Esophagus muscularis mucosa (tissue), 4 donors: ENCODE results near the gene DAPK1. TPM values are rescaled to one million over a fixed set of nuclear protein-coding genes. Genes with fewer than 3 reads are reported as not detected.

Experiments
- DNase-seq: peaks from one replicate; pipeline ENCODE4 v3.0.0-alpha.2; 2017; ENCODE audit errors: extremely low spot score
- H3K27ac ChIP-seq, 4 donors: fragments of 200-600 bp; sonication (generic); replicated peaks in 1 of 4; 1 replicate in 3 of 4; 2 replicates in 1 of 4; pipeline ENCODE4 v1.5.1; 2016 to 2019; ENCODE audit warnings: mild to moderate bottlenecking in 1 of 4
- H3K27me3 ChIP-seq, 4 donors: fragments of 200-600 bp; sonication (generic); one replicate each; pipeline versions ENCODE4 v1.5.1 to v1.6.0; 2016 to 2019
- H3K36me3 ChIP-seq, 4 donors: fragments of 200-600 bp; sonication (generic); one replicate each; pipeline ENCODE4 v1.5.1; 2016 to 2019
- H3K4me1 ChIP-seq, 4 donors: fragments of 200-600 bp; sonication (generic); one replicate each; pipeline ENCODE4 v1.5.1; 2016 to 2019
- H3K4me3 ChIP-seq, 4 donors: fragments of 200-600 bp; sonication (generic); 1 replicate in 2 of 4; 2 replicates in 2 of 4; pipeline ENCODE4 v1.5.1; 2016 to 2019; ENCODE audit warnings: mild to moderate bottlenecking in 4 of 4, moderate library complexity in 1 of 4
- H3K9me3 ChIP-seq, 4 donors: fragments of 200-600 bp; sonication (generic); 1 replicate in 3 of 4; 2 replicates in 1 of 4; pipeline ENCODE4 v1.5.1; 2016 to 2019
- CTCF ChIP-seq, 3 experiments: fragments of 200-600 bp in 2 of 3; fragments of 450-650 bp in 1 of 3; sonication (generic) in 2 of 3; IDR thresholded peaks; one replicate each; pipeline ENCODE4 v1.5.1; 2017 to 2019; ENCODE audit warnings: antibody characterized with exemption in 3 of 3, mild to moderate bottlenecking in 2 of 3, moderate library complexity in 1 of 3
- EP300 ChIP-seq: sonication (generic); formaldehyde crosslinking; IDR thresholded peaks from one replicate; pipeline ENCODE4 v1.6.1; 2017; ENCODE audit warnings: antibody characterized with exemption
- POLR2A ChIP-seq: fragments of 450-650 bp; IDR thresholded peaks from one replicate; pipeline ENCODE4 v1.6.1; 2017; ENCODE audit warnings: antibody characterized with exemption, moderate library complexity, mild to moderate bottlenecking, low read depth
- POLR2AphosphoS5 ChIP-seq, 2 donors: sonication (generic); formaldehyde crosslinking; IDR thresholded peaks; one replicate each; pipeline ENCODE4 v1.6.1; 2017; ENCODE audit warnings: antibody characterized with exemption in 2 of 2
- WGBS: methylation state at CpG from one replicate; pipeline ENCODE4 v1.1.5; 2018; 5-methylcytosine and 5-hydroxymethylcytosine counted together
- intact Hi-C: fragments of 100-400 bp; cut with DNase I; formaldehyde crosslinking; loops from one replicate; pipeline ENCODE4 v1.15.1; 2023
- total RNA-seq, 4 donors: library from RNA; depleted of rRNA; stranded (reverse); fragments of >200 nt; gene quantifications; one replicate each; pipeline versions ENCODE4 v1.1.0 to v1.2.1, GENCODE V29; 2016

DAPK1 gene
- total RNA-seq, 4 donors from 2014 or later: 51.7 to 96.8 (median 80.7) TPM

GRCh38 chr9:87590996-87591395, 93.3 kb downstream of the DAPK1 start:
- Histone ChIP-seq H3K4me1 (peaks cover 19 to 68% (median 58%) of the 10 kb centered on the region in 4 donors), H3K27ac (no peak overlapping the region), H3K4me3 (no peak overlapping the region), H3K27me3 (no peaks in the 10 kb centered on the region), H3K9me3 (no peaks in the 10 kb centered on the region), H3K36me3 (no peaks in the 10 kb centered on the region)
- WGBS: 94% methylated on average over 2 of the region's 2 CpGs
- intact Hi-C loops: no loop called here
- TF ChIP-seq POLR2A (no peak), EP300 (no peak), POLR2AphosphoS5 (IDR thresholded peaks at IDR 0.05) (no peak), CTCF (IDR thresholded peaks at IDR 0.05) (no peak)
- no peak for DNase-seq

GRCh38 chr9:87592554-87593358, 95.1 kb downstream of the DAPK1 start:
- Histone ChIP-seq H3K4me1 (peaks cover 35 to 72% (median 66%) of the 10 kb centered on the region in 4 donors), H3K27ac (peak overlapping the region; percentile 75 to 83 (median 80)), H3K9me3 (no peaks in the 10 kb centered on the region), H3K4me3 (peak overlapping the region; percentile 13 to 39 (median 28)), H3K27me3 (no peaks in the 10 kb centered on the region), H3K36me3 (no peaks in the 10 kb centered on the region)
- TF ChIP-seq EP300: no peak
- no peak for TF ChIP-seq CTCF (IDR thresholded peaks at IDR 0.05)
- TF ChIP-seq POLR2A: no peak
- TF ChIP-seq POLR2AphosphoS5 (IDR thresholded peaks at IDR 0.05): no peak
- 23% methylated on average over 15 of the region's 15 CpGs for WGBS
- no peak for DNase-seq
- intact Hi-C loops: no loop called here

DNA sequence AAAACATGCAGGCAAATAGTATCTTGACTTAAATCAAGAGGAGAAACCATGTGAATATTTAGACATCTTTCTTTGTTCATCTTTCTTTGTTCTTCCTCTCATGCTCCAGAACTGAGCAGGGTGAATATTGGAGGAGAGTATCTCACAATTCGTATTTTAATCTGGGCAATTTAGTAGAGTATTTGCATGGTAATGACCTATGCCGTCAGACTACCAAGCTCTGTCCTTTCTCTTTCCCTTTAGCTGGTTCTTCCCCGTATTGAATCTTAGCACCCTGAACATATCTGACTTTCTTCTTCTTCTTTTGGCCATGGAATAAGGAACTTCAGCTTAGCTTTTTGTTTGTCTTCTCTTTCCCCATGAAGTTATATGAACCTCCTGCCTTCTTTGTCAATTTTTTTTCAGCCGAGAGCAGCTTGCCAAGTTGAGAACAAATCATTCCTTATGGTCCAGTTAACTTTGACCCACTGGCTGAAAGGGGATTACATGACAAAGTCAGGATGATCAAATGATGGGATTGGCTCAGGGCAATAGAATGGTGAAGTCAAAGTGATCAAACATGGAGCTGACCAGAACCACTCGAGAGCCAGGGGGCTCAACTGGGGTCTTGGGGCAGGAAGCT, 95.8 kb downstream of the DAPK1 start:
- H3K4me3 ChIP-seq: no peak overlapping the region
- no peak for DNase-seq
- WGBS: 59% methylated on average over 5 of the region's 5 CpGs
- no peaks in the 10 kb centered on the region for H3K9me3 ChIP-seq
- peak overlapping the region; percentile 75 to 83 (median 80) for H3K27ac ChIP-seq
- no peaks in the 10 kb centered on the region for H3K27me3 ChIP-seq
- intact Hi-C loops: no loop called here
- TF ChIP-seq CTCF (IDR thresholded peaks at IDR 0.05) (no peak), POLR2AphosphoS5 (IDR thresholded peaks at IDR 0.05) (no peak), POLR2A (no peak), EP300 (no peak)
- H3K4me1 ChIP-seq: peaks cover 41 to 75% (median 69%) of the 10 kb centered on the region in 4 donors
- H3K36me3 ChIP-seq: no peaks in the 10 kb centered on the region

GRCh38 chr9:87594194-87594593, 96.5 kb downstream of the DAPK1 start:
- Histone ChIP-seq H3K36me3 (no peaks in the 10 kb centered on the region), H3K9me3 (no peaks in the 10 kb centered on the region), H3K4me3 (no peak overlapping the region), H3K4me1 (peaks cover 46 to 80% (median 76%) of the 10 kb centered on the region in 4 donors), H3K27ac (peak overlapping the region; percentile 75 to 83 (median 80)), H3K27me3 (no peaks in the 10 kb centered on the region)
- DNase-seq: no peak
- WGBS: 58% methylated on average over 4 of the region's 4 CpGs
- TF ChIP-seq POLR2AphosphoS5 (IDR thresholded peaks at IDR 0.05) (peak in 1 of 2 donors; percentile 39), EP300 (no peak)
- intact Hi-C loops: no loop called here

- no peaks in the 10 kb centered on the region for H3K27me3 ChIP-seq
- peaks cover 46 to 81% (median 81%) of the 10 kb centered on the region in 4 donors for H3K4me1 ChIP-seq
- intact Hi-C loops: no loop called here
- no peak for TF ChIP-seq EP300
- no peak for TF ChIP-seq POLR2A
- TF ChIP-seq CTCF (IDR thresholded peaks at IDR 0.05): no peak
- TF ChIP-seq POLR2AphosphoS5 (IDR thresholded peaks at IDR 0.05): no peak
- no peak for DNase-seq
- no peaks in the 10 kb centered on the region for H3K36me3 ChIP-seq
- no peaks in the 10 kb centered on the region for H3K9me3 ChIP-seq
- H3K4me3 ChIP-seq: no peak overlapping the region
- H3K27ac ChIP-seq: peak overlapping the region; percentile 75 to 83 (median 80)
Measured at GRCh38 chr9:87594662-87595061, 97.0 kb downstream of the DAPK1 start.
